Caco-2 (cell line): Measurements from ENCODE around the gene TP53BP1. TPM values are rescaled to one million over a fixed set of nuclear protein-coding genes. Genes with fewer than 3 reads are reported as not detected.

Experiments used
- BruUV-seq: library from RNA; stranded (reverse); fragments of 400-500 nt; replicated peaks from 2 replicates; lab custom pipeline; 2021; lab: Mats Ljungman, UMichigan
- CTCF ChIA-PET: fragments of 300-600 bp; sonication (Branson Sonifier 250); formaldehyde crosslinking; loops from one replicate; lab custom pipeline; 2022; ENCODE audit warnings: antibody characterized with exemption; lab: Charles Lee
- POLR2A ChIA-PET: fragments of 300-600 bp; sonication (Branson Sonifier 250); formaldehyde crosslinking; loops from one replicate; lab custom pipeline; 2022; ENCODE audit warnings: antibody characterized with exemption; lab: Charles Lee
- DNase-seq, 2 experiments: peaks; one replicate each; pipeline versions ENCODE4 v3.0.0 to v3.0.0-alpha.2; 2020 to 2022
- H3K27me3 ChIP-seq: replicated peaks from 2 replicates; pipeline ENCODE4 v1.6.0; 2011; ENCODE audit warnings: low read length; ENCODE audit not compliant: control insufficient read depth, insufficient read depth
- H3K36me3 ChIP-seq: 2 replicates; pipeline ENCODE4 v1.5.1; 2011; ENCODE audit warnings: low read length; ENCODE audit not compliant: control insufficient read depth, insufficient read depth
- H3K4me1 ChIP-seq: fragments of 250-450 bp; sonication (Bioruptor Pico); 2 replicates; pipeline ENCODE4 v1.5.1; 2020; ENCODE audit warnings: mild to moderate bottlenecking
- H3K4me3 ChIP-seq: 2 replicates; pipeline ENCODE4 v1.5.1; 2011; ENCODE audit warnings: low read depth, mild to moderate bottlenecking, control low read depth, low read length
- H3K9me3 ChIP-seq: fragments of 250-450 bp; sonication (Bioruptor Pico); 2 replicates; pipeline ENCODE4 v1.5.1; 2020; ENCODE audit warnings: mild to moderate bottlenecking, moderate library complexity
- H3K27ac Mint-ChIP-seq: one replicate; pipeline ENCODE4 v1.8.0; 2022; ENCODE audit warnings: mixed read lengths; ENCODE audit not compliant: unreplicated experiment
- H3K27me3 Mint-ChIP-seq: one replicate; pipeline ENCODE4 v1.8.0; 2022; ENCODE audit warnings: mixed read lengths; ENCODE audit not compliant: insufficient read depth, unreplicated experiment
- H3K36me3 Mint-ChIP-seq: one replicate; pipeline ENCODE4 v1.8.0; 2022; ENCODE audit warnings: mild to moderate bottlenecking, mixed read lengths; ENCODE audit not compliant: insufficient read depth, unreplicated experiment
- H3K4me1 Mint-ChIP-seq: one replicate; pipeline ENCODE4 v1.8.0; 2022; ENCODE audit warnings: low read depth, mixed read lengths; ENCODE audit not compliant: unreplicated experiment
- H3K4me3 Mint-ChIP-seq: one replicate; pipeline ENCODE4 v1.8.0; 2022; ENCODE audit warnings: mild to moderate bottlenecking, moderate library complexity, mixed read lengths; ENCODE audit not compliant: unreplicated experiment
- H3K9me3 Mint-ChIP-seq: one replicate; pipeline ENCODE4 v1.8.0; 2022; ENCODE audit warnings: mixed read lengths; ENCODE audit not compliant: unreplicated experiment
- intact Hi-C: fragments of 100-400 bp; cut with micrococcal nuclease; formaldehyde crosslinking; loops from one replicate; pipeline ENCODE4 v1.10.0; 2022; ENCODE audit not compliant: unreplicated experiment
- total RNA-seq: library from RNA; stranded (reverse); gene quantifications from 2 replicates; pipeline ENCODE4 v1.2.3, GENCODE V29; 2022
- TF ChIP-seq, protein P1 (sequence below), 2 experiments: fragments of 200-600 bp in 1 of 2; IDR thresholded peaks; 1 replicate in 1 of 2; 2 replicates in 1 of 2; pipeline versions ENCODE4 v1.5.1 to v1.8.0; 2011 to 2022; ENCODE audit warnings: antibody characterized with exemption in 1 of 2, control low read depth in 1 of 2, inconsistent platforms in 1 of 2, low read depth in 1 of 2, low read length in 1 of 2, mild to moderate bottlenecking in 1 of 2, moderate library complexity in 1 of 2; ENCODE audit not compliant: insufficient read depth in 1 of 2, severe bottlenecking in 1 of 2, unreplicated experiment in 1 of 2

The TP53BP1 gene
- total RNA-seq, 1 experiment from 2014 or later, result 39.8 TPM

DNA sequence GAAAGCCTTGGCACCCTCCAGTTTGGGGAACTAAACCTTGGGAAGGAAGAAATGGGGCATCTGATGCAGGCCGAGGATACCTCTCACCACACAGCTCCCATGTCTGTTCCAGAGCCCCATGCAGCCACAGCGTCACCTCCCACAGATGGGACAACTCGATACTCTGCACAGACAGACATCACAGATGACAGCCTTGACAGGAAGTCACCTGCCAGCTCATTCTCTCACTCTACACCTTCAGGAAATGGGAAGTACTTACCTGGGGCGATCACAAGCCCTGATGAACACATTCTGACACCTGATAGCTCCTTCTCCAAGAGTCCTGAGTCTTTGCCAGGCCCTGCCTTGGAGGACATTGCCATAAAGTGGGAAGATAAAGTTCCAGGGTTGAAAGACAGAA is 32.2 kb upstream of the TP53BP1 start:
- no peaks in the 10 kb centered on the region for H3K36me3 ChIP-seq
- no peaks in the 10 kb centered on the region for H3K9me3 Mint-ChIP-seq
- intact Hi-C loops, result no loop called here

DNA sequence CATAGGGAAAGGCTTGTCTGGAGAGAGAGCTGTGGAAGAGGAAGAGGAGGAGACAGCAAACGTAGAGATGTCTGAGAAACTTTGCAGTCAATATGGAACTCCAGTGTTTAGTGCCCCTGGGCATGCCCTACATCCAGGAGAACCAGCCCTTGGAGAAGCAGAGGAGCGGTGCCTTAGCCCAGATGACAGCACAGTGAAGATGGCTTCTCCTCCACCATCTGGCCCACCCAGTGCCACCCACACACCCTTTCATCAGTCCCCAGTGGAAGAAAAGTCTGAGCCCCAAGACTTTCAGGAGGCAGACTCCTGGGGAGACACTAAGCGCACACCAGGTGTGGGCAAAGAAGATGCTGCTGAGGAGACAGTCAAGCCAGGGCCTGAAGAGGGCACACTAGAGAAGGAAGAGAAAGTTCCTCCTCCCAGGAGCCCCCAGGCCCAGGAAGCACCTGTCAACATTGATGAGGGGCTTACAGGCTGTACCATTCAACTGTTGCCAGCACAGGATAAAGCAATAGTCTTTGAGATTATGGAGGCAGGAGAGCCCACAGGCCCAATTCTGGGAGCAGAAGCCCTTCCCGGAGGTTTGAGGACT is 31.4 kb upstream of the TP53BP1 start:
- no peak overlapping the region for H3K4me3 ChIP-seq
- no peaks in the 10 kb centered on the region for H3K4me1 ChIP-seq
- CTCF ChIA-PET, result no interaction called here
- peaks cover under 1% of the 10 kb centered on the region for H3K4me1 Mint-ChIP-seq
- H3K4me3 Mint-ChIP-seq, result no peak overlapping the region
- no peaks in the 10 kb centered on the region for H3K9me3 ChIP-seq
- no peaks in the 10 kb centered on the region for H3K36me3 Mint-ChIP-seq
- TF ChIP-seq, protein P1, sequence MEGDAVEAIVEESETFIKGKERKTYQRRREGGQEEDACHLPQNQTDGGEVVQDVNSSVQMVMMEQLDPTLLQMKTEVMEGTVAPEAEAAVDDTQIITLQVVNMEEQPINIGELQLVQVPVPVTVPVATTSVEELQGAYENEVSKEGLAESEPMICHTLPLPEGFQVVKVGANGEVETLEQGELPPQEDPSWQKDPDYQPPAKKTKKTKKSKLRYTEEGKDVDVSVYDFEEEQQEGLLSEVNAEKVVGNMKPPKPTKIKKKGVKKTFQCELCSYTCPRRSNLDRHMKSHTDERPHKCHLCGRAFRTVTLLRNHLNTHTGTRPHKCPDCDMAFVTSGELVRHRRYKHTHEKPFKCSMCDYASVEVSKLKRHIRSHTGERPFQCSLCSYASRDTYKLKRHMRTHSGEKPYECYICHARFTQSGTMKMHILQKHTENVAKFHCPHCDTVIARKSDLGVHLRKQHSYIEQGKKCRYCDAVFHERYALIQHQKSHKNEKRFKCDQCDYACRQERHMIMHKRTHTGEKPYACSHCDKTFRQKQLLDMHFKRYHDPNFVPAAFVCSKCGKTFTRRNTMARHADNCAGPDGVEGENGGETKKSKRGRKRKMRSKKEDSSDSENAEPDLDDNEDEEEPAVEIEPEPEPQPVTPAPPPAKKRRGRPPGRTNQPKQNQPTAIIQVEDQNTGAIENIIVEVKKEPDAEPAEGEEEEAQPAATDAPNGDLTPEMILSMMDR (IDR thresholded peaks at IDR 0.05; ENCODE audit: insufficient read depth in 1 of 2, low read depth in 1 of 2, low read length in 1 of 2, severe bottlenecking in 1 of 2, unreplicated experiment in 1 of 2), result no peak
- intact Hi-C loops, result no loop called here
- no peak for DNase-seq
- no peaks in the 10 kb centered on the region for H3K27me3 ChIP-seq
- H3K27ac Mint-ChIP-seq, result no peak overlapping the region
- H3K9me3 Mint-ChIP-seq, result no peaks in the 10 kb centered on the region
- no peaks in the 10 kb centered on the region for H3K36me3 ChIP-seq
- no TSS peak for BruUV-seq
- peaks cover 13% of the 10 kb centered on the region for H3K27me3 Mint-ChIP-seq
- POLR2A ChIA-PET, result no interaction called here

More for the DNA sequence above, 32.2 kb upstream of the TP53BP1 start:
- Histone ChIP-seq H3K27me3 (no peaks in the 10 kb centered on the region), H3K4me1 (no peaks in the 10 kb centered on the region), H3K4me3 (no peak overlapping the region), H3K9me3 (no peaks in the 10 kb centered on the region)
- ChIA-PET CTCF (no interaction called here), POLR2A (no interaction called here)
- Mint-ChIP-seq H3K4me1 (no peaks in the 10 kb centered on the region), H3K36me3 (no peaks in the 10 kb centered on the region), H3K4me3 (no peak overlapping the region), H3K27me3 (peaks cover 13% of the 10 kb centered on the region), H3K27ac (no peak overlapping the region)
- BruUV-seq, result no TSS peak
- TF ChIP-seq, protein P1 (IDR thresholded peaks at IDR 0.05; ENCODE audit: insufficient read depth in 1 of 2, low read depth in 1 of 2, low read length in 1 of 2, severe bottlenecking in 1 of 2, unreplicated experiment in 1 of 2), result no peak
- DNase-seq, result no peak

DNA sequence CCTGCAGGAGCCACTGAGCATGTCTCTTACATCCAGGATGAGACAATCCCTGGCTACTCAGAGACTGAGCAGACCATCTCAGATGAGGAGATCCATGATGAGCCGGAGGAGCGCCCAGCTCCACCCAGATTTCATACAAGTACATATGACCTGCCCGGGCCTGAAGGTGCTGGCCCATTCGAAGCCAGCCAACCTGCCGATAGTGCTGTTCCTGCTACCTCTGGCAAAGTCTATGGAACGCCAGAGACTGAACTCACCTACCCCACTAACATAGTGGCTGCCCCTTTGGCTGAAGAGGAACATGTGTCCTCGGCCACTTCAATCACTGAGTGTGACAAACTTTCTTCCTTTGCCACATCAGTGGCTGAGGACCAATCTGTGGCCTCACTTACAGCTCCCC is 30.7 kb upstream of the TP53BP1 start:
- H3K4me1 ChIP-seq, result no peaks in the 10 kb centered on the region
- Mint-ChIP-seq H3K4me1 (peaks cover 7% of the 10 kb centered on the region), H3K27me3 (peaks cover 13% of the 10 kb centered on the region), H3K4me3 (no peak overlapping the region), H3K27ac (no peak overlapping the region), H3K9me3 (no peaks in the 10 kb centered on the region), H3K36me3 (no peaks in the 10 kb centered on the region)
- no peak for DNase-seq
- ChIA-PET POLR2A (no interaction called here), CTCF (interaction anchor here (1.4 kb wide), 1 partner anchor 9 kb away, joined by 5 read pairs; no protein-coding TSS in a partner anchor)
- intact Hi-C loops, result no loop called here
- no peak overlapping the region for H3K4me3 ChIP-seq
- H3K36me3 ChIP-seq, result no peaks in the 10 kb centered on the region
- H3K27me3 ChIP-seq, result no peaks in the 10 kb centered on the region
- BruUV-seq, result no TSS peak
- no peaks in the 10 kb centered on the region for H3K9me3 ChIP-seq
- TF ChIP-seq, protein P1 (IDR thresholded peaks at IDR 0.05; ENCODE audit: insufficient read depth in 1 of 2, low read depth in 1 of 2, low read length in 1 of 2, severe bottlenecking in 1 of 2, unreplicated experiment in 1 of 2), result no peak
